Testis (tissue), 3 donors: Measurements from ENCODE around the gene DTX3. TPM values are rescaled to one million over a fixed set of nuclear protein-coding genes. Genes with fewer than 3 reads are reported as not detected.

Source experiments
- DNase-seq: peaks from one replicate; pipeline ENCODE4 v3.0.0-alpha.2; 2019
- H3K27ac ChIP-seq, 2 donors: fragments of 200-600 bp; sonication (generic); one replicate each; pipeline ENCODE4 v1.5.1; 2019
- H3K27me3 ChIP-seq: fragments of 200-600 bp; sonication (generic); one replicate; pipeline ENCODE4 v1.5.1; 2019
- H3K36me3 ChIP-seq: fragments of 200-600 bp; sonication (generic); one replicate; pipeline ENCODE4 v1.5.1; 2017; ENCODE audit warnings: low read depth; ENCODE audit errors: missing control alignments
- H3K4me1 ChIP-seq: fragments of 200-600 bp; sonication (generic); one replicate; pipeline ENCODE4 v1.5.1; 2019
- H3K4me3 ChIP-seq, 2 donors: fragments of 200-600 bp; sonication (generic); one replicate each; pipeline ENCODE4 v1.5.1; 2017 to 2019
- H3K9me3 ChIP-seq: fragments of 200-600 bp; sonication (generic); one replicate; pipeline ENCODE4 v1.5.1; 2017
- POLR2A ChIP-seq: fragments of 450-650 bp; IDR thresholded peaks from one replicate; pipeline ENCODE4 v1.6.1; 2017; ENCODE audit warnings: antibody characterized with exemption, mild to moderate bottlenecking, moderate library complexity
- WGBS, 2 donors: methylation state at CpG; one replicate each; pipeline ENCODE4 v1.1.5; 2018; 5-methylcytosine and 5-hydroxymethylcytosine counted together
- intact Hi-C: fragments of 100-400 bp; cut with DNase I; formaldehyde crosslinking; loops from one replicate; pipeline ENCODE4 v1.15.1; 2023; ENCODE audit warnings: low total_unique reads
- polyA plus RNA-seq: library from polyadenylated mRNA; stranded (reverse); fragments of 350-450 nt; fragmentation: Illumina TruSeq; extraction: RNeasy Lipid Tissue Mini Kit (QIAGEN cat#74804); gene quantifications from one replicate; pipeline ENCODE4 v1.2.3, GENCODE V29; 2014; ENCODE audit warnings: low read depth, low replicate concordance; ENCODE audit not compliant: insufficient read depth
- total RNA-seq, 2 donors: library from RNA; depleted of rRNA; stranded (reverse); fragments of >200 nt; gene quantifications; one replicate each; pipeline ENCODE4 v1.2.3, GENCODE V29; 2016
- TF ChIP-seq, protein P1 (sequence below), 3 experiments: fragments of 450-650 bp in 2 of 3; fragments of 200-600 bp in 1 of 3; sonication (generic) in 1 of 3; IDR thresholded peaks; one replicate each; pipeline ENCODE4 v1.5.1; 2016 to 2019; ENCODE audit warnings: antibody characterized with exemption in 3 of 3, mild to moderate bottlenecking in 2 of 3, moderate library complexity in 1 of 3

Gene DTX3
- total and polyA plus RNA-seq, 3 donors from 2014 or later: 37.9 to 60.4 (median 45.0) TPM

DNA sequence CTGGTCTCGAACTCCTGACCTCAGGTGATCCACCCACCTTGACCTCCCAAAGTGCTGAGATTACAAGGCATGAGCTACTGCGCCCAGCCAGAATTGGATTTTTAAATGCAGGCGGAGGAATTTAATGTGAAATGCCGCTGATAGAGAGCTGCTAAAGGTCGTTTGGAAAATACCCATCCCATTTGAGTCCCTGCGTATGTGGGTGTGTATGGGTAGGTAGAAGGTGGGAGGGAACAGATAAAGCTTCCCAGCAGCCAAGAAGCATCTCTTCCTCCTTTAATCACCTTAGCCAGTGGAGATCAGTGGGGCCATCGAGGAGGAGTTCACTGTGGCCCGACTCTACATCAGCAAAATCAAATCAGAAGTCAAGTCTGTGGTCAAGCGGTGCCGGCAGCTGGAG lies 29.8 kb upstream of the DTX3 start:
- Histone ChIP-seq H3K9me3 (no peaks in the 10 kb centered on the region), H3K4me3 (no peak overlapping the region), H3K27ac (no peak overlapping the region), H3K4me1 (no peaks in the 10 kb centered on the region), H3K27me3 (no peaks in the 10 kb centered on the region), H3K36me3 (no peaks in the 10 kb centered on the region)
- no peak for TF ChIP-seq POLR2A
- TF ChIP-seq, protein P1, sequence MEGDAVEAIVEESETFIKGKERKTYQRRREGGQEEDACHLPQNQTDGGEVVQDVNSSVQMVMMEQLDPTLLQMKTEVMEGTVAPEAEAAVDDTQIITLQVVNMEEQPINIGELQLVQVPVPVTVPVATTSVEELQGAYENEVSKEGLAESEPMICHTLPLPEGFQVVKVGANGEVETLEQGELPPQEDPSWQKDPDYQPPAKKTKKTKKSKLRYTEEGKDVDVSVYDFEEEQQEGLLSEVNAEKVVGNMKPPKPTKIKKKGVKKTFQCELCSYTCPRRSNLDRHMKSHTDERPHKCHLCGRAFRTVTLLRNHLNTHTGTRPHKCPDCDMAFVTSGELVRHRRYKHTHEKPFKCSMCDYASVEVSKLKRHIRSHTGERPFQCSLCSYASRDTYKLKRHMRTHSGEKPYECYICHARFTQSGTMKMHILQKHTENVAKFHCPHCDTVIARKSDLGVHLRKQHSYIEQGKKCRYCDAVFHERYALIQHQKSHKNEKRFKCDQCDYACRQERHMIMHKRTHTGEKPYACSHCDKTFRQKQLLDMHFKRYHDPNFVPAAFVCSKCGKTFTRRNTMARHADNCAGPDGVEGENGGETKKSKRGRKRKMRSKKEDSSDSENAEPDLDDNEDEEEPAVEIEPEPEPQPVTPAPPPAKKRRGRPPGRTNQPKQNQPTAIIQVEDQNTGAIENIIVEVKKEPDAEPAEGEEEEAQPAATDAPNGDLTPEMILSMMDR (IDR thresholded peaks at IDR 0.05): no peak
- intact Hi-C loops: no loop called here
- 85 to 86% methylated on average over 10 of the region's 10 CpGs for WGBS, 2 donors
- DNase-seq: no peak

DNA sequence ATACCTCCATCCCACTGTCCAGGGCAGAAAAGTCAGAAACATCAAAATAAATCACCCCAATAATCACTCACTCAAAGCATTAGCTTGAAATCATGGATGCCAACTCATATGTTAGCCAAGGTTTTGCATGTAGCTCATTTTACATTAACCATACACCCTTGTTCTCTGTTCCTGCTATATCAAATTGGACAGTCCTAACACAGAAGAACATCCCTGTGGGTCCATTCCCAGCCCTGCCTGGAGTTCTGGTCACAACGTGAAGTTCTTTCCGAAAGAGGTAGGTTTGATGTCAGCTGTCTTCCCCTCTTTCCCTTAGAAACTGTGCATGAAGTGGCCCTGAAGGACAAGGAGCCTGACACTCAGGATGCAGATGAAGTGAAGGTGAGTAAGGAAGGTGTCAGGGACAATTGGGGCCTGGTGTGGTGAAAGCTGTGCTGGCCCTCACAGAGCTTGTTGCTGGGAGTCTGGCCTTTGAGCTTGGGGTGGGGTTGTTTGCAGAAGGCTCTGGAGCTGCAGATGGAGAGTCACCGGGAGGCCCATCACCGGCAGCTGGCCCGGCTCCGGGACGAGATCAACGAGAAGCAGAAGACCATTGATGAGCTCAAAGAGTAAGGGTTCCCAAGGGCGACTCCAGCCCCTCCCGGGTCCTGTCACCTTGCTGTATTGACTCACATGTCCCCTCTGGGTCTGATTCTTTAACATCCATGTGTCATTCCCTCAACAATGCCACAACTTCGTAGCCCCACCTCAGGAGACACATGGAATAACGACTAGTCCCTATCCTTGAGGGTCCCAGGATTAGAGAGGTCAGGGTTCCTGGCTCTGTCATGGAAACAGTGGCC lies 28.6 kb upstream of the DTX3 start:
- Histone ChIP-seq H3K36me3 (no peaks in the 10 kb centered on the region), H3K9me3 (no peaks in the 10 kb centered on the region), H3K27me3 (no peaks in the 10 kb centered on the region), H3K4me1 (no peaks in the 10 kb centered on the region), H3K4me3 (no peak overlapping the region), H3K27ac (no peak overlapping the region)
- WGBS, 2 donors: 78 to 91% methylated on average over 12 of the region's 12 CpGs
- intact Hi-C loops: no loop called here
- TF ChIP-seq POLR2A: no peak
- DNase-seq: no peak

DNA sequence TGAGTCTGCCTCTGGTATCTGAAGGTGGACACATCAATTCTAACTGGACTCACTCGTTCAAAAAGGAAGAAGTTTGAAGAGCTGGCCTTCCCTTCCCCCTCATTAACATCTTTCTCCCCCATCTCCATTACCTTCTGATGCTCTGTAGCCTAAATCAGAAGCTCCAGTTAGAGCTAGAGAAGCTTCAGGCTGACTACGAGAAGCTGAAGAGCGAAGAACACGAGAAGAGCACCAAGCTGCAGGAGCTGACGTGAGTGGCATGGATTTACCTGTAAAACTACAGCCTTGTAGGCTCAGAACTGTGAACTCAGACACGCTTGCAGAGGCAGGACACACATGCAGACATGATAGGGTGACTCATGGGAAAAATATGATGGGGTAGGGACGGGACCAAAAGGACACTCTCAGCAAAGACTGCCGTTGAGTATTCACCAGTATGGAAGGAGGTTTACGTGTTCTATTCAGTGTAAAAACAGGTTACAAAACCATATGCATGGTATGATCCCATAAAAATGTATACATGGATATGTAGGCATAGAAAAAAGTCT lies 27.9 kb upstream of the DTX3 start:
- intact Hi-C loops: no loop called here
- no peak overlapping the region for H3K27ac ChIP-seq
- WGBS, 2 donors: 89 to 91% methylated on average over 9 of the region's 9 CpGs

DNA sequence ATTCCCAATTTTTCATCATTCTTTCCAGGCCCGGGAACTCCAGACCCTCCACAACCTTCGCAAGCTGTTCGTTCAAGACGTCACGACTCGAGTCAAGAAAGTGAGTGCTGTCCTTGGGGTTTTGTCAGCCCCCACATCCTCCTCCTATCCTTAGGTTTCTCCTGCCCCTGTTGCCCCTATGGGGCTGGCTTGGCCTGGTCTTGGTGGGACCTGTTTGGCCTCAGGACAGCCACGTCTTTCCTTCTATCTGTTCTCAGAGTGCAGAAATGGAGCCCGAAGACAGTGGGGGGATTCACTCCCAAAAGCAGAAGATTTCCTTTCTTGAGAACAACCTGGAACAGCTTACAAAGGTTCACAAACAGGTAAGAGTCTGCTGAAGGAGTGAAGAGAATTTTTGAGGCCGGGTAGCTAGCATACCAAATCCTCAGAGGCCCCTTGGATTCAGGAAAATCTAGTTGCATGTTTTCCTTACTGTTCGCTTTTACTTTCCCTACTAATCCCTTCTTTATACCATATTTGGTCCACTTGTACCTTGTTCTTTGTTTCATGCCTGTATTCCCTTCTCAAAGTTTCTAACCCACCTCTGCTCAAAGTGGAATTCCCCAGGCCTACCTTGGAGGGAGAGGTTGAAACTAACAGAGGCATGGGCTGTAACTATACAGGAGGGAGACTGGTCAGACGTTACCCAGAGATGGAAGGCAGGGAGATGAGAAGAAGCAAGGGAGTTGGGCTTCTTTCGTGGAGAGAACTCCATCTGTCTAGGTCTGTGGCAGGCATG lies 26.5 kb upstream of the DTX3 start:
- intact Hi-C loops: no loop called here
- WGBS, 2 donors: 88 to 91% methylated on average over 12 of the region's 12 CpGs
- no peaks in the 10 kb centered on the region for H3K36me3 ChIP-seq

More for the DNA sequence above, 27.9 kb upstream of the DTX3 start:
- no peak for DNase-seq
- H3K4me1 ChIP-seq: no peaks in the 10 kb centered on the region
- H3K9me3 ChIP-seq: no peaks in the 10 kb centered on the region
- H3K4me3 ChIP-seq: no peak overlapping the region
- H3K27me3 ChIP-seq: no peaks in the 10 kb centered on the region
- H3K36me3 ChIP-seq: no peaks in the 10 kb centered on the region
- TF ChIP-seq POLR2A: no peak
- TF ChIP-seq, protein P1 (IDR thresholded peaks at IDR 0.05): no peak

More for the DNA sequence above, 26.5 kb upstream of the DTX3 start:
- H3K4me1 ChIP-seq: no peaks in the 10 kb centered on the region
- H3K4me3 ChIP-seq: no peak overlapping the region
- H3K9me3 ChIP-seq: no peaks in the 10 kb centered on the region
- TF ChIP-seq POLR2A: no peak
- TF ChIP-seq, protein P1 (IDR thresholded peaks at IDR 0.05): no peak
- DNase-seq: no peak
- H3K27ac ChIP-seq: no peak overlapping the region
- H3K27me3 ChIP-seq: no peaks in the 10 kb centered on the region
